Measurements from ENCODE around the gene PANK3.

- TF ChIP-seq CTCF (IDR thresholded peaks at IDR 0.05) (no peak), POLR2A (IDR thresholded peaks at IDR 0.05) (no peak)
Observed at GRCh38 chr5:168578006-168578405, 1.2 kb downstream of the PANK3 start.
